Tibial nerve (tissue), 4 donors: Measurements from ENCODE around the gene RASA2. TPM values are rescaled to one million over a fixed set of nuclear protein-coding genes. Genes with fewer than 3 reads are reported as not detected.

Experiments used
- DNase-seq, 2 donors: peaks; one replicate each; pipeline ENCODE4 v3.0.0-alpha.2; 2019; ENCODE audit warnings: low spot score in 2 of 2
- H3K27ac ChIP-seq, 4 donors: fragments of 200-600 bp; sonication (generic) in 3 of 4; one replicate each; pipeline ENCODE4 v1.5.1; 2017 to 2019; ENCODE audit warnings: mild to moderate bottlenecking in 1 of 4
- H3K27me3 ChIP-seq, 2 donors: fragments of 200-600 bp; sonication (generic) in 1 of 2; one replicate each; pipeline versions ENCODE4 v1.5.1 to v1.6.0; 2017 to 2019
- H3K36me3 ChIP-seq, 3 donors: fragments of 200-600 bp; sonication (generic); one replicate each; pipeline ENCODE4 v1.5.1; 2018 to 2019
- H3K4me1 ChIP-seq, 4 donors: fragments of 200-600 bp; sonication (generic) in 3 of 4; one replicate each; pipeline ENCODE4 v1.5.1; 2017 to 2019
- H3K4me3 ChIP-seq, 4 donors: fragments of 200-600 bp; sonication (generic) in 3 of 4; one replicate each; pipeline ENCODE4 v1.5.1; 2017 to 2019; ENCODE audit warnings: mild to moderate bottlenecking in 1 of 4, moderate library complexity in 1 of 4
- H3K9me3 ChIP-seq, 4 donors: fragments of 200-600 bp; sonication (generic) in 3 of 4; one replicate each; pipeline ENCODE4 v1.5.1; 2017 to 2019
- EP300 ChIP-seq, 2 donors: sonication (generic); formaldehyde crosslinking; IDR thresholded peaks; one replicate each; pipeline ENCODE4 v1.6.1; 2017; ENCODE audit warnings: antibody characterized with exemption in 2 of 2, mild to moderate bottlenecking in 1 of 2
- POLR2A ChIP-seq, 2 donors: fragments of 450-650 bp; IDR thresholded peaks; one replicate each; pipeline ENCODE4 v1.6.1; 2017; ENCODE audit warnings: antibody characterized with exemption in 2 of 2, mild to moderate bottlenecking in 2 of 2, moderate library complexity in 2 of 2
- WGBS, 2 donors: methylation state at CpG; one replicate each; pipeline ENCODE4 v1.1.5; 2018; 5-methylcytosine and 5-hydroxymethylcytosine counted together
- total RNA-seq, 4 donors: library from RNA; depleted of rRNA; stranded (reverse); fragments of >200 nt; gene quantifications; one replicate each; pipeline ENCODE4 v1.1.0, GENCODE V29; 2016
- TF ChIP-seq, protein P1 (sequence below), 5 experiments: fragments of 200-600 bp in 3 of 5; fragments of 450-650 bp in 2 of 5; sonication (generic) in 3 of 5; IDR thresholded peaks; one replicate each; pipeline ENCODE4 v1.5.1; 2016 to 2019; ENCODE audit warnings: antibody characterized with exemption in 5 of 5, mild to moderate bottlenecking in 3 of 5, moderate library complexity in 2 of 5

The RASA2 gene
- total RNA-seq, 4 donors from 2014 or later = 19.6 to 46.8 (median 37.2) TPM

- no peak overlapping the region for H3K27ac ChIP-seq
- WGBS, 2 donors = 87 to 90% methylated on average over 1 of the region's 1 CpG
- TF ChIP-seq POLR2A (IDR thresholded peaks at IDR 0.05) = no peak
- no peak for TF ChIP-seq EP300 (IDR thresholded peaks at IDR 0.05)
- TF ChIP-seq, protein P1, sequence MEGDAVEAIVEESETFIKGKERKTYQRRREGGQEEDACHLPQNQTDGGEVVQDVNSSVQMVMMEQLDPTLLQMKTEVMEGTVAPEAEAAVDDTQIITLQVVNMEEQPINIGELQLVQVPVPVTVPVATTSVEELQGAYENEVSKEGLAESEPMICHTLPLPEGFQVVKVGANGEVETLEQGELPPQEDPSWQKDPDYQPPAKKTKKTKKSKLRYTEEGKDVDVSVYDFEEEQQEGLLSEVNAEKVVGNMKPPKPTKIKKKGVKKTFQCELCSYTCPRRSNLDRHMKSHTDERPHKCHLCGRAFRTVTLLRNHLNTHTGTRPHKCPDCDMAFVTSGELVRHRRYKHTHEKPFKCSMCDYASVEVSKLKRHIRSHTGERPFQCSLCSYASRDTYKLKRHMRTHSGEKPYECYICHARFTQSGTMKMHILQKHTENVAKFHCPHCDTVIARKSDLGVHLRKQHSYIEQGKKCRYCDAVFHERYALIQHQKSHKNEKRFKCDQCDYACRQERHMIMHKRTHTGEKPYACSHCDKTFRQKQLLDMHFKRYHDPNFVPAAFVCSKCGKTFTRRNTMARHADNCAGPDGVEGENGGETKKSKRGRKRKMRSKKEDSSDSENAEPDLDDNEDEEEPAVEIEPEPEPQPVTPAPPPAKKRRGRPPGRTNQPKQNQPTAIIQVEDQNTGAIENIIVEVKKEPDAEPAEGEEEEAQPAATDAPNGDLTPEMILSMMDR (IDR thresholded peaks at IDR 0.05) = peak in 1 of 5 experiments; percentile 5
- H3K4me1 ChIP-seq = peaks cover 0 to 22% (median 0%) of the 10 kb centered on the region in 4 donors
- peaks cover 0 to 28% (median 0%) of the 10 kb centered on the region in 3 donors for H3K36me3 ChIP-seq
- no peak overlapping the region for H3K4me3 ChIP-seq
- no peak for DNase-seq
- no peaks in the 10 kb centered on the region for H3K27me3 ChIP-seq
- H3K9me3 ChIP-seq = no peaks in the 10 kb centered on the region
Observed at GRCh38 chr3:141556034-141556433, 69.2 kb downstream of the RASA2 start.

DNA sequence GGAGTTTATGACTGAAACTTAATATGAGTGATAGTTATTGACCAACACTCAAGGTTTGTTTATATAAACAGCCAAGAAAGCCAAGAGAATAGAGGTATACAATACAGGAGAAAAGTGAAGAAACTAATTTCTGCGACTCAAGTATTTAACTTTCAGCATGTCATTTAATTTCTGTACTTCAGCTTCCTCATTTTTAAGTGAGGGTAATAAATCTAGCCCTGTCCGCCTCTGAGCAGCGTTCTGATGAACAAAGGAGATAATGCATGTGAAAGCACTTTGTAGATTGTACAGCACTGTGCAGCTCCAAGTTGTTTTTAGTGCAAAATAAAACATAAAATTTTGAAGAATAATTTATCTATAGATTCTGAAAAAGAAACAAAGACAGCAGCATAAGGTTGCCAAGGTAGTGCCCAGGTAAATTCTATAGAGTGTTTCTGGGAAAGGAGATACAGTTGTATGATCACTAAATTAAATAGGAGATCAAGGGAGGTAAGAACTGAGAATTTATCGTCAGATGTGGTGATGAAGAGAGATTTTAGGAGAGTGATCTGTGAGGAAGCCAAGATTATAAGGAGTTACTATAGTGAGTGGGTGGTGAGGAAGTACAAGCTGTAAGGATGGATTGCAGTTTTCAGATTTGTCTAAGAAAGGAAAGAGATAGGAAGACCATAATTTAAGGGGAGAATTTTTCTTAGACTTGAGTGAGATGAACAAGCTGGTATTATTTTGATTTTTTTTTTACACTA, 71.3 kb downstream of the RASA2 start:
- H3K36me3 ChIP-seq = peaks cover 0 to 22% (median 0%) of the 10 kb centered on the region in 3 donors
- peaks cover 0 to 21% (median 0%) of the 10 kb centered on the region in 4 donors for H3K4me1 ChIP-seq
- TF ChIP-seq EP300 (IDR thresholded peaks at IDR 0.05) (no peak), POLR2A (IDR thresholded peaks at IDR 0.05) (no peak)
- TF ChIP-seq, protein P1 (IDR thresholded peaks at IDR 0.05) = no peak
- no peak overlapping the region for H3K27ac ChIP-seq
- no peak for DNase-seq
- H3K9me3 ChIP-seq = no peaks in the 10 kb centered on the region
- no peaks in the 10 kb centered on the region for H3K27me3 ChIP-seq
- no peak overlapping the region for H3K4me3 ChIP-seq
- WGBS, 2 donors = 55 to 56% methylated on average over 4 of the region's 4 CpGs

DNA sequence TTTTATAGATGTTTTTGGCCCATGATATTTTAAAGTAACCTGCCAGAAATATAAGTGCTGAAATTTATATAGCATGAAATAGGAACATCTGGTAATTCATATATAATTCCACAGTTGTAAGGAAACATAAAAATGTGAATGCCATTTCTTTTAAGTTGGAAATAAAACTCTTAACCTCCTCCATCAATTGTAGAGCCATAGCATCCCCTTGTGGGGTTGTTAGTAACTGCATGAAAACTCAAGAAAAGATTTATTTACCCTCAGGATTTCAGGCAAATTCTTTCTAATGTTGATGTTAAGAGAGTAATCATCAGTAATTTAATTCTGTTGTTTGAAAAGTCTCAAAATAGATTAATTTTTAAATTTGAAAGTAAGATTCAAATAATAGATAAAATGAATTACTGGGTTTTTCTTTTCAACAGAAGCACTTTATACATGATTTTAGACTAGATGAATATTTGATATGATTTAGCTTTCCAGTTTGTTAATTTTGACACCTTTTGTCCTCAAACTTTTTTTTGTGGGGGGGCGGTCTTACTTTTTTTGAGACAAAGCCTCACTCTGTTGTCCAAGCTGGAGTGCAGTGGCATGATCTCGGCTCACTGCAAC, 74.7 kb downstream of the RASA2 start:
- Histone ChIP-seq H3K36me3 (peaks cover 0 to 26% (median 0%) of the 10 kb centered on the region in 3 donors), H3K4me3 (no peak overlapping the region), H3K27ac (no peak overlapping the region), H3K27me3 (no peaks in the 10 kb centered on the region), H3K4me1 (peaks cover 0 to 15% (median 0%) of the 10 kb centered on the region in 4 donors), H3K9me3 (no peaks in the 10 kb centered on the region)
- 74 to 77% methylated on average over 2 of the region's 2 CpGs for WGBS, 2 donors
- DNase-seq = peak in 1 of 2 donors; percentile 79
- TF ChIP-seq, protein P1 (IDR thresholded peaks at IDR 0.05) = peak; percentile 88 to 96 (median 94)
- no peak for TF ChIP-seq POLR2A (IDR thresholded peaks at IDR 0.05)

DNA sequence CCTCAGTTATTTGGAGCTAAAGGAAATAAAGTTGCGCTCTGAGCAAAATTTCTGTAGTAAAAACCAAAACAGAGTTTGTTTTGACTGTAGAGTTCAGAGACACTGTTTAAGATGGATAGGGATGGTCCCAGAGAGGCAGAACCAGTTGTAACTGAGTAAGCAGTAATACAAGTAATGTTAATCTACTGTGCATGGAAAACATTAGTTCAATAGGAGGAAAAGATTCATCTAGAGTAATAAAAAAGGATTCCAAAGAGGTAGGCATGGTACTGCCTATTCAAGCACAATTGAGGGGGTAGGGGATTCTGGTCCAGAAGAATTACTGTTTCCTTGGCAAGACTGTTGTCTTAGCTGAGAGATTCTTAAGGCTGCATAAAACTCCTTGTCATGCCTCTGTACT, 77.4 kb downstream of the RASA2 start:
- H3K36me3 ChIP-seq = peaks cover 0 to 19% (median 0%) of the 10 kb centered on the region in 3 donors

More for the DNA sequence above, 77.4 kb downstream of the RASA2 start:
- no peak for DNase-seq
- WGBS, 2 donors = 83 to 91% methylated on average over 1 of the region's 1 CpG
- no peaks in the 10 kb centered on the region for H3K27me3 ChIP-seq
- H3K4me1 ChIP-seq = peaks cover 0 to 15% (median 0%) of the 10 kb centered on the region in 4 donors
- TF ChIP-seq POLR2A (IDR thresholded peaks at IDR 0.05) = no peak
- no peak for TF ChIP-seq EP300 (IDR thresholded peaks at IDR 0.05)
- TF ChIP-seq, protein P1 (IDR thresholded peaks at IDR 0.05) = no peak
- no peaks in the 10 kb centered on the region for H3K9me3 ChIP-seq
- H3K27ac ChIP-seq = no peak overlapping the region
- H3K4me3 ChIP-seq = no peak overlapping the region
